CD4-positive, alpha-beta T cell (primary cell): ENCODE results near the gene MPHOSPH9. TPM values are rescaled to one million over a fixed set of nuclear protein-coding genes. Genes with fewer than 3 reads are reported as not detected.

Experiments
- ATAC-seq: fragments of 200-7000 bp; cut with Tn5 transposase; one replicate; pipeline ENCODE4 v1.10.0; 2022; ENCODE audit warnings: mild to moderate bottlenecking; ENCODE audit not compliant: poor library complexity
- CTCF ChIA-PET: fragments of 350-600 bp; sonication (Branson Sonifier 250); formaldehyde crosslinking; loops from one replicate; lab custom pipeline; 2021; ENCODE audit warnings: antibody characterized with exemption, inconsistent platforms; lab: Charles Lee
- POLR2A ChIA-PET: fragments of 350-600 bp; sonication (Branson Sonifier 250); formaldehyde crosslinking; loops from one replicate; lab custom pipeline; 2021; ENCODE audit warnings: antibody characterized with exemption, inconsistent platforms; lab: Charles Lee
- DNase-seq, 14 experiments: peaks; one replicate each; pipeline ENCODE4 v3.0.0-alpha.2; 2013 to 2020; ENCODE audit warnings: mixed read lengths in 2 of 14
- H3K27ac ChIP-seq, 2 donors: one replicate each; pipeline versions ENCODE4 v1.5.1 to v1.7.0; 2013; ENCODE audit warnings: low read length in 2 of 2, low read depth in 1 of 2, mild to moderate bottlenecking in 1 of 2
- H3K27me3 ChIP-seq, 2 experiments: 1 replicate in 1 of 2; 2 replicates in 1 of 2; pipeline versions ENCODE4 v1.6.1 to v1.7.0; 2013; ENCODE audit warnings: low read length in 2 of 2, control low read depth in 1 of 2, mild to moderate bottlenecking in 1 of 2, moderate library complexity in 1 of 2; ENCODE audit not compliant: insufficient read depth in 2 of 2, control insufficient read depth in 1 of 2
- H3K36me3 ChIP-seq: one replicate; pipeline ENCODE4 v1.6.1; 2013; ENCODE audit warnings: low read length, control low read depth; ENCODE audit not compliant: insufficient read depth
- H3K4me1 ChIP-seq: one replicate; pipeline ENCODE4 v1.6.1; 2013; ENCODE audit warnings: low read length, control low read depth; ENCODE audit not compliant: insufficient read depth
- H3K4me3 ChIP-seq: one replicate; pipeline ENCODE4 v1.5.1; 2013; ENCODE audit warnings: mild to moderate bottlenecking, low read length, moderate library complexity
- H3K9me3 ChIP-seq, 2 experiments: 1 replicate in 1 of 2; 2 replicates in 1 of 2; pipeline versions ENCODE4 v1.6.1 to v1.7.0; 2013; ENCODE audit warnings: low read length in 2 of 2, mild to moderate bottlenecking in 2 of 2, control low read depth in 1 of 2, moderate library complexity in 1 of 2; ENCODE audit not compliant: control insufficient read depth in 1 of 2, insufficient read depth in 1 of 2
- H3K27ac Mint-ChIP-seq: one replicate; pipeline ENCODE4 v1.8.0; 2020; ENCODE audit warnings: mixed read lengths
- H3K27me3 Mint-ChIP-seq: one replicate; pipeline ENCODE4 v1.8.0; 2021; ENCODE audit warnings: mixed read lengths
- H3K36me3 Mint-ChIP-seq: one replicate; pipeline ENCODE4 v1.8.0; 2021; ENCODE audit warnings: low read depth, mixed read lengths
- H3K4me1 Mint-ChIP-seq: one replicate; pipeline ENCODE4 v1.8.0; 2021; ENCODE audit warnings: low read depth, mixed read lengths
- H3K4me3 Mint-ChIP-seq: one replicate; pipeline ENCODE4 v1.8.0; 2020; ENCODE audit warnings: mild to moderate bottlenecking, mixed read lengths
- H3K9me3 Mint-ChIP-seq: one replicate; pipeline ENCODE4 v1.8.0; 2020; ENCODE audit warnings: mixed read lengths
- intact Hi-C, 2 experiments: fragments of 100-400 bp; cut with DNase I in 1 of 2; cut with micrococcal nuclease in 1 of 2; formaldehyde crosslinking; loops; one replicate each; pipeline versions ENCODE4 v1.15.1 to v1.9.0; 2023 to 2025; cut with DNase I, micrococcal nuclease
- total RNA-seq, 174 experiments: library from RNA in 2 of 174; stranded (reverse) in 2 of 174; gene quantifications; one replicate each; pipeline ENCODE4 v1.2.3 and lab custom pipeline; 2021 to 2026
- TF ChIP-seq, protein P1 (sequence below): fragments of 200-600 bp; IDR thresholded peaks from one replicate; pipeline ENCODE4 v1.8.0; 2022; ENCODE audit warnings: antibody characterized with exemption, mild to moderate bottlenecking

Gene MPHOSPH9
- total RNA-seq, 2 experiments from 2014 or later, result 80.9 to 84.5 TPM

DNA sequence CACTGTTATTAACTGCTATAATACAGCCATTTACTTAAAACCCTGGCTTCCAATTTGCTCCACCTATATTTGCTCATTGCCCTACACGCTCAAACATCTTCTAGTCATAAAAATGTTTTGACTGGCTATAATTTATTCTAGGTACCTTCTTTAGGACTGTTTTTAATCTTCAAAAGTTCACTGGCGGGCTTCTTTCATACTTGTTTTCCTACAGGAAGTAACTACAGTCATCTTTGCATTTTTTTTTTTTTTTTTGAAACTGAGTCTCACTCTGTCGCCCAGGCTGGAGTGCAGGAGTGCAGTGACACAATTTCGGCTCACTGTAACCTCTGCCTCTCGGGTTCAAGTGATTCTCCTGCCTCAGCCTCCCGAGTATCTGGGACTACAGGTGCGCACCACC lies 32.5 kb downstream of the MPHOSPH9 start:
- no peak overlapping the region for H3K4me3 ChIP-seq
- ATAC-seq, result peak; percentile 71
- H3K9me3 ChIP-seq, result no peaks in the 10 kb centered on the region
- POLR2A ChIA-PET, result interaction anchor here (0.6 to 3.2 kb wide), 2 partner anchors 33 to 531 kb away, joined by 3 to 16 read pairs; partner anchors contain the start of genes MPHOSPH9 and MTRFR
- H3K27ac Mint-ChIP-seq, result peak overlapping the region; percentile 81
- H3K4me1 ChIP-seq, result peaks cover 4% of the 10 kb centered on the region
- CTCF ChIA-PET, result interaction anchor here (2.8 kb wide), 1 partner anchor 38 kb away, joined by 13 read pairs; no protein-coding TSS in a partner anchor
- H3K9me3 Mint-ChIP-seq, result no peaks in the 10 kb centered on the region
- H3K36me3 ChIP-seq, result peaks cover 34% of the 10 kb centered on the region
- H3K4me3 Mint-ChIP-seq, result no peak overlapping the region
- H3K27me3 ChIP-seq, result no peaks in the 10 kb centered on the region
- H3K4me1 Mint-ChIP-seq, result peaks cover 24% of the 10 kb centered on the region
- intact Hi-C loops, result loop anchor here in 1 of 2 experiments (2.0 kb wide), 1 partner anchor 38 kb away; no protein-coding TSS in a partner anchor
- H3K27ac ChIP-seq, result no peak overlapping the region
- peaks cover 67% of the 10 kb centered on the region for H3K36me3 Mint-ChIP-seq
- peak in 5 of 14 experiments; percentile 2 to 28 (median 7) for DNase-seq
- TF ChIP-seq, protein P1, sequence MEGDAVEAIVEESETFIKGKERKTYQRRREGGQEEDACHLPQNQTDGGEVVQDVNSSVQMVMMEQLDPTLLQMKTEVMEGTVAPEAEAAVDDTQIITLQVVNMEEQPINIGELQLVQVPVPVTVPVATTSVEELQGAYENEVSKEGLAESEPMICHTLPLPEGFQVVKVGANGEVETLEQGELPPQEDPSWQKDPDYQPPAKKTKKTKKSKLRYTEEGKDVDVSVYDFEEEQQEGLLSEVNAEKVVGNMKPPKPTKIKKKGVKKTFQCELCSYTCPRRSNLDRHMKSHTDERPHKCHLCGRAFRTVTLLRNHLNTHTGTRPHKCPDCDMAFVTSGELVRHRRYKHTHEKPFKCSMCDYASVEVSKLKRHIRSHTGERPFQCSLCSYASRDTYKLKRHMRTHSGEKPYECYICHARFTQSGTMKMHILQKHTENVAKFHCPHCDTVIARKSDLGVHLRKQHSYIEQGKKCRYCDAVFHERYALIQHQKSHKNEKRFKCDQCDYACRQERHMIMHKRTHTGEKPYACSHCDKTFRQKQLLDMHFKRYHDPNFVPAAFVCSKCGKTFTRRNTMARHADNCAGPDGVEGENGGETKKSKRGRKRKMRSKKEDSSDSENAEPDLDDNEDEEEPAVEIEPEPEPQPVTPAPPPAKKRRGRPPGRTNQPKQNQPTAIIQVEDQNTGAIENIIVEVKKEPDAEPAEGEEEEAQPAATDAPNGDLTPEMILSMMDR, result no peak
- no peaks in the 10 kb centered on the region for H3K27me3 Mint-ChIP-seq

DNA sequence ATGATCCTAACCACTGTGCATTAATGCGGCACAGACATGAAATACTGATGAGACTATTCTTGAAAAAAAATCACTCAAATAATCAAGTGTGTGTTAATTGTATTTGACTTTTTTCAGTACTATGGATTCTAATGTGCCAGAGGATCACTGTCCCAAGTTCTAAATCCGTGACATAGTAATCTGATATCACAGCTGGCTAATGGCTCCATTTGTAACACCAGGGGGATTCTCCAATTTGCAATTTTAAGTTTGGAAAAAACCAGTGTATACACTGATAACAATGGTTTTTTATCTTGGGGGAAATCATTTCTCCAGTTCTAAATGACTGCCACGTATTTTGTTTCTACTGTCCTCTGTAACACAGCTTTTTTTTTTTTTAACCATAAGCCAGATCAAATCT lies 33.0 kb downstream of the MPHOSPH9 start:
- Histone ChIP-seq H3K4me1 (peaks cover 4% of the 10 kb centered on the region), H3K4me3 (no peak overlapping the region), H3K9me3 (no peaks in the 10 kb centered on the region), H3K27me3 (no peaks in the 10 kb centered on the region), H3K36me3 (peaks cover 32% of the 10 kb centered on the region), H3K27ac (no peak overlapping the region)
- DNase-seq (no peak), ATAC-seq (no peak)
- no peak overlapping the region for H3K4me3 Mint-ChIP-seq
- no peaks in the 10 kb centered on the region for H3K9me3 Mint-ChIP-seq
- H3K36me3 Mint-ChIP-seq, result peaks cover 65% of the 10 kb centered on the region
- POLR2A ChIA-PET, result interaction anchor here (0.6 to 2.1 kb wide), 3 partner anchors 24 to 531 kb away, joined by 3 to 7 read pairs (median 3); no protein-coding TSS in a partner anchor
- CTCF ChIA-PET, result interaction anchor here (1.3 to 2.8 kb wide), 2 partner anchors 15 to 38 kb away, joined by 3 to 13 read pairs; no protein-coding TSS in a partner anchor
- intact Hi-C loops, result loop anchor here in 1 of 2 experiments (2.0 kb wide), 1 partner anchor 39 kb away; no protein-coding TSS in a partner anchor
- H3K4me1 Mint-ChIP-seq, result peaks cover 24% of the 10 kb centered on the region
- TF ChIP-seq, protein P1, result no peak
- H3K27ac Mint-ChIP-seq, result peak overlapping the region; percentile 81
- no peaks in the 10 kb centered on the region for H3K27me3 Mint-ChIP-seq

DNA sequence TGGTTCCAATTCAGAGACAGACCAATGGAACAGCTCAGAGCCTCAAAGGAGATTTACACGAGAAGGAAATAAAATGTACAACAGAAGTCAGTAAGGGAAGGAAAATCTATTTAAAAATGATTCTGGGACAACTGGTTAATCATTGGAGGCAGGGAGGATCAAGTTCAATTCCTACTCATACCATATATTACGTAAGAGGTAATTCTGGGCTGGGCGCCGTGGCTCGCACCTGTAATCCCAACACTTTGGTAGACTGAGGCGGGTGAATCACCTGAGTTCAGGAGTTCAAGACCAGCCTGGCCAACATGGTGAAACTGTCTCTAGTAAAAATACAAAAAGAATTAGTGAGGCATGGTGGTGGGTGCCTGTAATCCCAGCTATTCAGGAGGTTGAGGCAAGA lies 45.3 kb downstream of the MPHOSPH9 start:
- Mint-ChIP-seq H3K9me3 (no peaks in the 10 kb centered on the region), H3K36me3 (peaks cover 73% of the 10 kb centered on the region), H3K4me1 (no peaks in the 10 kb centered on the region), H3K27me3 (no peaks in the 10 kb centered on the region), H3K27ac (no peak overlapping the region), H3K4me3 (no peak overlapping the region)
- DNase-seq (no peak), ATAC-seq (no peak)
- H3K36me3 ChIP-seq, result peaks cover 50% of the 10 kb centered on the region
- no peaks in the 10 kb centered on the region for H3K27me3 ChIP-seq
- H3K4me1 ChIP-seq, result no peaks in the 10 kb centered on the region
- H3K27ac ChIP-seq, result no peak overlapping the region
- intact Hi-C loops, result no loop called here
- H3K9me3 ChIP-seq, result no peaks in the 10 kb centered on the region
- no peak overlapping the region for H3K4me3 ChIP-seq
- TF ChIP-seq, protein P1, result no peak
- CTCF ChIA-PET, result interaction anchor here (0.6 to 1.5 kb wide), 2 partner anchors 144 to 457 kb away, joined by 3 read pairs; partner anchors contain the start of gene HCAR1
- POLR2A ChIA-PET, result no interaction called here
